ENCODE measurements around the gene PDE1C.

DNA sequence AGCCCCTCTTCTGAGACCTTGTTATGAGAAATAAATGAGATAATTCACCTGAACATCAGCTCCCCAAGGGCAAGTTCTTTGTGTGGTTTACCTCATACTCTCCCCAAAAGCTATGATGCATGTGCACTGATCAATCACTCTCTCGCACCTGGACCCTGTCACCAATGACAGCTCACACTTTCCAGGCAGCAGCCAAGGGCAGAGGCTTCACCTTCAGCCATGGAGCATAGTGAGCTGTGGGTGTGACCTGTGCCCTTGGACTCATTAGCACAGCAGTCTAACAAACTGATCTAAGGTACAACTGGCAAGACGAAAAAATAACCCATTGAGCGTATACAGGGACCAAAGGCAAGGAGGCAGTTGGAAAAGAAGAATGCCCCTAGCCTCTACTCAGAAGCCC, 17.0 kb downstream of the PDE1C start:
- TF ChIP-seq, protein P1, sequence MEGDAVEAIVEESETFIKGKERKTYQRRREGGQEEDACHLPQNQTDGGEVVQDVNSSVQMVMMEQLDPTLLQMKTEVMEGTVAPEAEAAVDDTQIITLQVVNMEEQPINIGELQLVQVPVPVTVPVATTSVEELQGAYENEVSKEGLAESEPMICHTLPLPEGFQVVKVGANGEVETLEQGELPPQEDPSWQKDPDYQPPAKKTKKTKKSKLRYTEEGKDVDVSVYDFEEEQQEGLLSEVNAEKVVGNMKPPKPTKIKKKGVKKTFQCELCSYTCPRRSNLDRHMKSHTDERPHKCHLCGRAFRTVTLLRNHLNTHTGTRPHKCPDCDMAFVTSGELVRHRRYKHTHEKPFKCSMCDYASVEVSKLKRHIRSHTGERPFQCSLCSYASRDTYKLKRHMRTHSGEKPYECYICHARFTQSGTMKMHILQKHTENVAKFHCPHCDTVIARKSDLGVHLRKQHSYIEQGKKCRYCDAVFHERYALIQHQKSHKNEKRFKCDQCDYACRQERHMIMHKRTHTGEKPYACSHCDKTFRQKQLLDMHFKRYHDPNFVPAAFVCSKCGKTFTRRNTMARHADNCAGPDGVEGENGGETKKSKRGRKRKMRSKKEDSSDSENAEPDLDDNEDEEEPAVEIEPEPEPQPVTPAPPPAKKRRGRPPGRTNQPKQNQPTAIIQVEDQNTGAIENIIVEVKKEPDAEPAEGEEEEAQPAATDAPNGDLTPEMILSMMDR (conservative IDR thresholded peaks at IDR 0.05; ENCODE audit: low read length): no peak
- TF ChIP-seq EZH2phosphoT487 (IDR thresholded peaks at IDR 0.05; ENCODE audit: borderline replicate concordance, low read depth, low read length): no peak
